HG02870 (cell line): ENCODE measurements around the gene PGLYRP1.

Experiments
- ATAC-seq: cut with Tn5 transposase; IDR thresholded peaks from one replicate; pipeline ENCODE4 v1.9.1; 2021; ENCODE audit warnings: mild to moderate bottlenecking, moderate library complexity; ENCODE audit not compliant: unreplicated experiment

PGLYRP1 gene

GRCh38 chr19:46022431-46023310 is at the start of gene PGLYRP1:
PGLYRP1 (minus strand) TSS chr19:46023053; CDS start chr19:46023021, 32 bp downstream.
- ATAC-seq, result no peak

GRCh38 chr19:46069806-46070341 is 47.0 kb upstream of the PGLYRP1 start:
- ATAC-seq, result no peak

- ATAC-seq, result no peak
Observed at GRCh38 chr19:46068345-46069258, 45.7 kb upstream of the PGLYRP1 start.

- no peak for ATAC-seq
Observed at GRCh38 chr19:46067691-46068090, 44.8 kb upstream of the PGLYRP1 start.

GRCh38 chr19:46066471-46066870 is 43.6 kb upstream of the PGLYRP1 start:
- ATAC-seq, result no peak

GRCh38 chr19:46065486-46066071 is 42.7 kb upstream of the PGLYRP1 start:
- ATAC-seq, result no peak

GRCh38 chr19:46063201-46063600 is 40.3 kb upstream of the PGLYRP1 start:
- no peak for ATAC-seq

GRCh38 chr19:46060012-46060411 is 37.2 kb upstream of the PGLYRP1 start:
- no peak for ATAC-seq

- no peak for ATAC-seq
Observed at GRCh38 chr19:46058778-46059177, 35.9 kb upstream of the PGLYRP1 start.

- no peak for ATAC-seq
Observed at GRCh38 chr19:46056536-46056935, 33.7 kb upstream of the PGLYRP1 start.

GRCh38 chr19:46052896-46053295 is 30.0 kb upstream of the PGLYRP1 start:
- ATAC-seq, result no peak

GRCh38 chr19:46049597-46049996 is 26.7 kb upstream of the PGLYRP1 start:
- no peak for ATAC-seq

- ATAC-seq, result no peak
Observed at GRCh38 chr19:46043519-46043918, 20.7 kb upstream of the PGLYRP1 start.

- ATAC-seq, result no peak
Observed at GRCh38 chr19:46042252-46042883, 19.5 kb upstream of the PGLYRP1 start.

- ATAC-seq, result no peak
Observed at GRCh38 chr19:46040952-46041500, 18.2 kb upstream of the PGLYRP1 start, which contains the start of gene IGFL4. IGFL4 (minus strand) TSS chr19:46041002; CDS start chr19:46040962, 40 bp downstream.

GRCh38 chr19:46040125-46040524 is 17.3 kb upstream of the PGLYRP1 start:
- no peak for ATAC-seq

- ATAC-seq, result no peak
Observed at GRCh38 chr19:46036744-46037128, 13.9 kb upstream of the PGLYRP1 start.

GRCh38 chr19:46035986-46036743 is 13.3 kb upstream of the PGLYRP1 start:
- no peak for ATAC-seq

GRCh38 chr19:46035546-46035945 is 12.7 kb upstream of the PGLYRP1 start:
- no peak for ATAC-seq
